Measurements from ENCODE around the gene ASPHD2.
"Not testable (repeated sequence)": the region's sequence is repeated elsewhere in the genome, so short reads cannot be mapped to it uniquely, and the experiment has no call there.

The ASPHD2 gene

GRCh38 chr22:26404851-26405421 is 24.1 kb upstream of the ASPHD2 start:
- Histone ChIP-seq H3K4me3 (ENCODE audit: low read depth in 1 of 2, low read length in 2 of 2) (no peak overlapping the region), H3K9me3 (ENCODE audit: insufficient read depth, low read length, severe bottlenecking) (no peaks in the 10 kb centered on the region), H3K27me3 (ENCODE audit: insufficient read depth, low read length, poor library complexity) (peaks cover 13% of the 10 kb centered on the region), H3K4me2 (ENCODE audit: insufficient read depth, low read length) (no peak overlapping the region), H4K20me1 (ENCODE audit: insufficient read depth, low read length) (no peaks in the 10 kb centered on the region), H2AFZ (ENCODE audit: low read depth, low read length) (no peak overlapping the region), H3K79me2 (ENCODE audit: insufficient read depth, low read length) (no peaks in the 10 kb centered on the region), H3K27ac (ENCODE audit: low read length) (no peak overlapping the region), H3K36me3 (ENCODE audit: insufficient read depth, low read length) (no peaks in the 10 kb centered on the region), H3K9ac (ENCODE audit: low read depth, low read length) (no peak overlapping the region), H3K4me1 (ENCODE audit: insufficient read depth, low read length) (no peaks in the 10 kb centered on the region)
- ATAC-seq (ENCODE audit: insufficient read depth, low read depth) (no peak), DNase-seq (no peak)
- TF ChIP-seq EZH2 (IDR thresholded peaks at IDR 0.05; ENCODE audit: borderline replicate concordance, low read depth, low read length, severe bottlenecking) (no peak), CTCF (IDR thresholded peaks at IDR 0.05; ENCODE audit: borderline replicate concordance, extremely low read depth, low read length, poor library complexity, severe bottlenecking) (no peak)

GRCh38 chr22:26406118-26406517 is 22.9 kb upstream of the ASPHD2 start:
- Histone ChIP-seq H2AFZ (ENCODE audit: low read depth, low read length) (no peak overlapping the region), H3K9me3 (ENCODE audit: insufficient read depth, low read length, severe bottlenecking) (no peaks in the 10 kb centered on the region), H3K36me3 (ENCODE audit: insufficient read depth, low read length) (no peaks in the 10 kb centered on the region), H3K27me3 (ENCODE audit: insufficient read depth, low read length, poor library complexity) (peaks cover 13% of the 10 kb centered on the region), H4K20me1 (ENCODE audit: insufficient read depth, low read length) (no peaks in the 10 kb centered on the region), H3K4me1 (ENCODE audit: insufficient read depth, low read length) (no peaks in the 10 kb centered on the region), H3K27ac (ENCODE audit: low read length) (no peak overlapping the region), H3K4me2 (ENCODE audit: insufficient read depth, low read length) (no peak overlapping the region), H3K79me2 (ENCODE audit: insufficient read depth, low read length) (no peaks in the 10 kb centered on the region), H3K9ac (ENCODE audit: low read depth, low read length) (no peak overlapping the region), H3K4me3 (ENCODE audit: low read depth in 1 of 2, low read length in 2 of 2) (no peak overlapping the region)
- TF ChIP-seq CTCF (IDR thresholded peaks at IDR 0.05; ENCODE audit: borderline replicate concordance, extremely low read depth, low read length, poor library complexity, severe bottlenecking) (no peak), EZH2 (IDR thresholded peaks at IDR 0.05; ENCODE audit: borderline replicate concordance, low read depth, low read length, severe bottlenecking) (no peak)
- ATAC-seq (ENCODE audit: insufficient read depth, low read depth) (peak; percentile 49; the same call in 1 of the 3 replicates), DNase-seq (no peak)

- not testable (repeated sequence) for H3K4me2 ChIP-seq (ENCODE audit: insufficient read depth, low read length); H3K27ac ChIP-seq (ENCODE audit: low read length); H4K20me1 ChIP-seq (ENCODE audit: insufficient read depth, low read length); DNase-seq; H3K4me3 ChIP-seq (ENCODE audit: low read depth in 1 of 2, low read length in 2 of 2); H3K9ac ChIP-seq (ENCODE audit: low read depth, low read length); H3K9me3 ChIP-seq (ENCODE audit: insufficient read depth, low read length, severe bottlenecking); H3K36me3 ChIP-seq (ENCODE audit: insufficient read depth, low read length); H3K4me1 ChIP-seq (ENCODE audit: insufficient read depth, low read length); H3K79me2 ChIP-seq (ENCODE audit: insufficient read depth, low read length); H2AFZ ChIP-seq (ENCODE audit: low read depth, low read length); ATAC-seq (ENCODE audit: insufficient read depth, low read depth)
- peaks cover 12% of the 10 kb centered on the region for H3K27me3 ChIP-seq (ENCODE audit: insufficient read depth, low read length, poor library complexity)
Observed at GRCh38 chr22:26408562-26409220, 20.4 kb upstream of the ASPHD2 start.

GRCh38 chr22:26409719-26410335 is 19.2 kb upstream of the ASPHD2 start:
- TF ChIP-seq EZH2 (IDR thresholded peaks at IDR 0.05; ENCODE audit: borderline replicate concordance, low read depth, low read length, severe bottlenecking) (no peak), CTCF (IDR thresholded peaks at IDR 0.05; ENCODE audit: borderline replicate concordance, extremely low read depth, low read length, poor library complexity, severe bottlenecking) (no peak)
- peaks cover 12% of the 10 kb centered on the region for H3K27me3 ChIP-seq (ENCODE audit: insufficient read depth, low read length, poor library complexity)
- no peaks in the 10 kb centered on the region for H3K9me3 ChIP-seq (ENCODE audit: insufficient read depth, low read length, severe bottlenecking)
- no peak overlapping the region for H3K9ac ChIP-seq (ENCODE audit: low read depth, low read length)
- H2AFZ ChIP-seq (ENCODE audit: low read depth, low read length), result no peak overlapping the region
- no peaks in the 10 kb centered on the region for H4K20me1 ChIP-seq (ENCODE audit: insufficient read depth, low read length)
- no peak for ATAC-seq (ENCODE audit: insufficient read depth, low read depth)
- DNase-seq, result no peak
- no peak overlapping the region for H3K27ac ChIP-seq (ENCODE audit: low read length)
- no peak overlapping the region for H3K4me3 ChIP-seq (ENCODE audit: low read depth in 1 of 2, low read length in 2 of 2)
- H3K79me2 ChIP-seq (ENCODE audit: insufficient read depth, low read length), result no peaks in the 10 kb centered on the region
- no peak overlapping the region for H3K4me2 ChIP-seq (ENCODE audit: insufficient read depth, low read length)
- no peaks in the 10 kb centered on the region for H3K4me1 ChIP-seq (ENCODE audit: insufficient read depth, low read length)
- H3K36me3 ChIP-seq (ENCODE audit: insufficient read depth, low read length), result no peaks in the 10 kb centered on the region
